ENCODE results near the gene FXR2. TPM values are rescaled to one million over a fixed set of nuclear protein-coding genes. Genes with fewer than 3 reads are reported as not detected.
A peak's percentile ranks its signal among the peaks of the same experiment; 100 is the strongest.

Gene FXR2
- polyA plus RNA-seq, 1 experiment = 24.6 TPM

GRCh38 chr17:7652388-7653356, 38.0 kb upstream of the FXR2 start:
- CTCF ChIA-PET = no interaction called here
- no peak for TF ChIP-seq CTCF (IDR thresholded peaks at IDR 0.05; ENCODE audit: low read depth, low read length)
- H3K4me3 ChIP-seq (ENCODE audit: low read depth, low read length) = no peak overlapping the region
- no peak for DNase-seq (ENCODE audit: low read depth, low spot score)
- POLR2A ChIA-PET = interaction anchor here (0.6 kb wide), 1 partner anchor 129 kb away, joined by 3 read pairs; no protein-coding TSS in a partner anchor
- H3K27ac ChIP-seq (ENCODE audit: low read depth, low read length) = no peak overlapping the region
- H3K27me3 ChIP-seq (ENCODE audit: control insufficient read depth, insufficient read depth, low read length) = peaks cover 55% of the 10 kb centered on the region
- H3K9me3 ChIP-seq (ENCODE audit: control insufficient read depth, insufficient read depth, low read length) = no peaks in the 10 kb centered on the region; the same call in 1 of the 2 replicates

GRCh38 chr17:7651665-7652387, 37.1 kb upstream of the FXR2 start:
- H3K4me3 ChIP-seq (ENCODE audit: low read depth, low read length) = peak overlapping the region; percentile 10; the same call in 1 of the 2 replicates
- no peak for DNase-seq (ENCODE audit: low read depth, low spot score)
- TF ChIP-seq CTCF (IDR thresholded peaks at IDR 0.05; ENCODE audit: low read depth, low read length) = no peak
- ChIA-PET POLR2A (interaction anchor here (0.6 kb wide), 1 partner anchor 129 kb away, joined by 3 read pairs; no protein-coding TSS in a partner anchor), CTCF (interaction anchor here (0.6 kb wide), 1 partner anchor 22 kb away, joined by 3 read pairs; the partner anchor contains the start of gene SHBG)
- peaks cover 55% of the 10 kb centered on the region for H3K27me3 ChIP-seq (ENCODE audit: control insufficient read depth, insufficient read depth, low read length)
- H3K9me3 ChIP-seq (ENCODE audit: control insufficient read depth, insufficient read depth, low read length) = no peaks in the 10 kb centered on the region; the same call in 1 of the 2 replicates
- H3K27ac ChIP-seq (ENCODE audit: low read depth, low read length) = no peak overlapping the region

- CTCF ChIA-PET = interaction anchor here (0.6 to 1.5 kb wide), 6 partner anchors 12 to 37 kb away, joined by 3 to 10 read pairs (median 3); partner anchors contain the start of genes FXR2, SHBG and TP53
Observed at GRCh38 chr17:7651097-7651664, 36.5 kb upstream of the FXR2 start.

GRCh38 chr17:7650509-7651096, 35.9 kb upstream of the FXR2 start, which contains the start of gene ATP1B2:
Gene ATP1B2 (plus strand): TSS chr17:7650926. CDS start chr17:7651519, 593 bp downstream.
- Histone ChIP-seq H3K4me3 (ENCODE audit: low read depth, low read length) (peak within 1 kb of the TSS; percentile 22), H3K27me3 (ENCODE audit: control insufficient read depth, insufficient read depth, low read length) (peaks cover 55% of the 10 kb centered on the region), H3K9me3 (ENCODE audit: control insufficient read depth, insufficient read depth, low read length) (no peaks in the 10 kb centered on the region; the same call in 1 of the 2 replicates), H3K27ac (ENCODE audit: low read depth, low read length) (no peak within 1 kb of the TSS)
- DNase-seq (ENCODE audit: low read depth, low spot score) = no peak
- TF ChIP-seq CTCF (IDR thresholded peaks at IDR 0.05; ENCODE audit: low read depth, low read length) = no peak
- ChIA-PET POLR2A (interaction anchor here (0.6 to 1.0 kb wide), 2 partner anchors 36 to 358 kb away, joined by 3 to 5 read pairs; partner anchors contain the start of gene TP53), CTCF (interaction anchor here (0.6 to 1.5 kb wide), 7 partner anchors 11 to 37 kb away, joined by 3 to 10 read pairs (median 3); partner anchors contain the start of genes FXR2, SHBG and TP53)

More at GRCh38 chr17:7651097-7651664, 36.5 kb upstream of the FXR2 start:
- H3K27ac ChIP-seq (ENCODE audit: low read depth, low read length) = no peak overlapping the region
- H3K9me3 ChIP-seq (ENCODE audit: control insufficient read depth, insufficient read depth, low read length) = no peaks in the 10 kb centered on the region; the same call in 1 of the 2 replicates
- TF ChIP-seq CTCF (IDR thresholded peaks at IDR 0.05; ENCODE audit: low read depth, low read length) = no peak
- H3K27me3 ChIP-seq (ENCODE audit: control insufficient read depth, insufficient read depth, low read length) = peaks cover 55% of the 10 kb centered on the region
- no peak for DNase-seq (ENCODE audit: low read depth, low spot score)
- POLR2A ChIA-PET = interaction anchor here (1.0 kb wide), 1 partner anchor 36 kb away, joined by 5 read pairs; the partner anchor contains the start of gene TP53
- peak overlapping the region; percentile 22 for H3K4me3 ChIP-seq (ENCODE audit: low read depth, low read length)

Measured in AG04450 (cell line).